ENCODE measurements around the gene SLC25A23. TPM values are rescaled to one million over a fixed set of nuclear protein-coding genes. Genes with fewer than 3 reads are reported as not detected.

Gene SLC25A23
- total and polyA plus RNA-seq, 2 of the 8 experiments (the other 6 are each of a cell fraction or from before 2014, with no cell fraction given), result 18.0 to 48.1 TPM

DNA sequence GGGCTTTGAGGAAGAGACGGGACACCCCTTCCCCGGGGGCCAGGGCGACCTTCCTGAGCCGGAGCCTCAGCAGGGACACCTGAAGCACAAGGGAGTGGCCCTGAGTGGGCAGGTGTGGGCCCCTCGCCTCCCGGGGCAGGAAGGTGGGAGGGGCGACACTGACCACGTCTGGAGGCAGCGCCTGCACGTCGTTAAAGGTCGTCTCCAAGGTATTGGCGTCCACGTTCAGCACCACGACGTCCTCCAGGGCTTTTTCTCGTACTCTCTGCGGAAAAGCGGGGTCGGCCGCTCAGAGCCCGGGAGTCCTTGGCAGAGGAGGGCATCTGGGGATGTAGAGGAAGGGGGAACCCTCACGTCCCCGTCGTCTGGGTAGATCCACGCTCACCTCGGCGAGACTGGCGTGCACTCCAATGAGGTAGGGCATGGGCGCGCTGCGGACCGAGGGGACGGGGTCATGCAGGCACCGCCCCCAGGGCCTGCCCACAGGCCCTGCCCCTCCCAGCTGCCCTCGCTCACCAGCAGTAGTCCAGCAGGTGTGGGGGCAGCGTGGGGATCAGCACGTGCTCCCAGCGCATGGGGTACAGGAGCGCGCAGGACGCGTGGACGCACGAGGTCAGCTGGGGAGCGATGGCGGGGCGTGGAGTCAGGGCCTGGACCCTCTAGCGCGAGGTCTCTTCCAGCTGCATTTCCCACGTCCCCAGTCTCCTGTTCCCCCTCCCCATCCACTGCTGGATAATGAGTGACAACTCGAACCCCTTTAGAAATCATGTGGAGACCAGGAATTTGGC, 15.9 kb upstream of the SLC25A23 start (continued):
- TF ChIP-seq, protein P1, sequence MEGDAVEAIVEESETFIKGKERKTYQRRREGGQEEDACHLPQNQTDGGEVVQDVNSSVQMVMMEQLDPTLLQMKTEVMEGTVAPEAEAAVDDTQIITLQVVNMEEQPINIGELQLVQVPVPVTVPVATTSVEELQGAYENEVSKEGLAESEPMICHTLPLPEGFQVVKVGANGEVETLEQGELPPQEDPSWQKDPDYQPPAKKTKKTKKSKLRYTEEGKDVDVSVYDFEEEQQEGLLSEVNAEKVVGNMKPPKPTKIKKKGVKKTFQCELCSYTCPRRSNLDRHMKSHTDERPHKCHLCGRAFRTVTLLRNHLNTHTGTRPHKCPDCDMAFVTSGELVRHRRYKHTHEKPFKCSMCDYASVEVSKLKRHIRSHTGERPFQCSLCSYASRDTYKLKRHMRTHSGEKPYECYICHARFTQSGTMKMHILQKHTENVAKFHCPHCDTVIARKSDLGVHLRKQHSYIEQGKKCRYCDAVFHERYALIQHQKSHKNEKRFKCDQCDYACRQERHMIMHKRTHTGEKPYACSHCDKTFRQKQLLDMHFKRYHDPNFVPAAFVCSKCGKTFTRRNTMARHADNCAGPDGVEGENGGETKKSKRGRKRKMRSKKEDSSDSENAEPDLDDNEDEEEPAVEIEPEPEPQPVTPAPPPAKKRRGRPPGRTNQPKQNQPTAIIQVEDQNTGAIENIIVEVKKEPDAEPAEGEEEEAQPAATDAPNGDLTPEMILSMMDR (IDR thresholded peaks at IDR 0.05; ENCODE audit: control extremely low read depth in 1 of 3, insufficient read depth in 1 of 3, low read depth in 1 of 3, low read length in 3 of 3), result no peak
- TF ChIP-seq SIN3A (conservative IDR thresholded peaks at IDR 0.05 in 1 of 2, IDR thresholded peaks at IDR 0.05 in 1 of 2; ENCODE audit: low read depth in 1 of 2, low read length in 2 of 2) (peak; percentile 34 to 55; a peak in 1 of 4 replicates), TBP (IDR thresholded peaks at IDR 0.05; ENCODE audit: low read depth, low read length) (no peak), CEBPB (IDR thresholded peaks at IDR 0.05; ENCODE audit: low read depth, low read length) (no peak), RAD21 (IDR thresholded peaks at IDR 0.05 in 1 of 2, conservative IDR thresholded peaks at IDR 0.05 in 1 of 2; ENCODE audit: low read depth in 2 of 2, low read length in 2 of 2) (no peak), MAFK (IDR thresholded peaks at IDR 0.05; ENCODE audit: low read depth, low read length) (no peak), CHD1 (IDR thresholded peaks at IDR 0.05; ENCODE audit: low read depth, low read length) (no peak), POU5F1 (IDR thresholded peaks at IDR 0.05; ENCODE audit: low read depth, low read length) (no peak)
- TF ChIP-seq, protein P2, sequence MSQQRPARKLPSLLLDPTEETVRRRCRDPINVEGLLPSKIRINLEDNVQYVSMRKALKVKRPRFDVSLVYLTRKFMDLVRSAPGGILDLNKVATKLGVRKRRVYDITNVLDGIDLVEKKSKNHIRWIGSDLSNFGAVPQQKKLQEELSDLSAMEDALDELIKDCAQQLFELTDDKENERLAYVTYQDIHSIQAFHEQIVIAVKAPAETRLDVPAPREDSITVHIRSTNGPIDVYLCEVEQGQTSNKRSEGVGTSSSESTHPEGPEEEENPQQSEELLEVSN (IDR thresholded peaks at IDR 0.05), result peak; percentile 69
- TF ChIP-seq, protein P3, sequence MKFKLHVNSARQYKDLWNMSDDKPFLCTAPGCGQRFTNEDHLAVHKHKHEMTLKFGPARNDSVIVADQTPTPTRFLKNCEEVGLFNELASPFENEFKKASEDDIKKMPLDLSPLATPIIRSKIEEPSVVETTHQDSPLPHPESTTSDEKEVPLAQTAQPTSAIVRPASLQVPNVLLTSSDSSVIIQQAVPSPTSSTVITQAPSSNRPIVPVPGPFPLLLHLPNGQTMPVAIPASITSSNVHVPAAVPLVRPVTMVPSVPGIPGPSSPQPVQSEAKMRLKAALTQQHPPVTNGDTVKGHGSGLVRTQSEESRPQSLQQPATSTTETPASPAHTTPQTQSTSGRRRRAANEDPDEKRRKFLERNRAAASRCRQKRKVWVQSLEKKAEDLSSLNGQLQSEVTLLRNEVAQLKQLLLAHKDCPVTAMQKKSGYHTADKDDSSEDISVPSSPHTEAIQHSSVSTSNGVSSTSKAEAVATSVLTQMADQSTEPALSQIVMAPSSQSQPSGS (IDR thresholded peaks at IDR 0.05; ENCODE audit: low read length), result no peak
